Uterus (tissue), 4 donors: Measurements from ENCODE around the gene RANBP10. TPM values are rescaled to one million over a fixed set of nuclear protein-coding genes. Genes with fewer than 3 reads are reported as not detected.

Experiments used
- DNase-seq, 2 donors: peaks; one replicate each; pipeline ENCODE4 v3.0.0-alpha.2; 2019 to 2020
- H3K27ac ChIP-seq, 2 donors: fragments of 200-600 bp; sonication (generic); 1 replicate in 1 of 2; 2 replicates in 1 of 2; pipeline ENCODE4 v1.5.1; 2016 to 2018
- H3K27me3 ChIP-seq, 2 donors: fragments of 200-600 bp; sonication (generic); one replicate each; pipeline ENCODE4 v1.5.1; 2018 to 2019; ENCODE audit warnings: control low read depth in 1 of 2
- H3K36me3 ChIP-seq, 2 donors: fragments of 200-600 bp; sonication (generic); one replicate each; pipeline ENCODE4 v1.5.1; 2019; ENCODE audit warnings: control low read depth in 1 of 2
- H3K4me1 ChIP-seq, 2 donors: fragments of 200-600 bp; sonication (generic); one replicate each; pipeline ENCODE4 v1.5.1; 2018 to 2019; ENCODE audit warnings: control low read depth in 1 of 2
- H3K4me3 ChIP-seq, 2 donors: fragments of 200-600 bp; sonication (generic); 1 replicate in 1 of 2; 2 replicates in 1 of 2; pipeline ENCODE4 v1.5.1; 2018 to 2019; ENCODE audit warnings: mild to moderate bottlenecking in 1 of 2
- H3K9me3 ChIP-seq, 2 donors: fragments of 200-600 bp; sonication (generic); one replicate each; pipeline ENCODE4 v1.5.1; 2019; ENCODE audit warnings: control low read depth in 1 of 2
- CTCF ChIP-seq, 4 experiments: fragments of 200-600 bp in 2 of 4; fragments of 450-650 bp in 2 of 4; sonication (generic) in 2 of 4; IDR thresholded peaks; one replicate each; pipeline ENCODE4 v1.5.1; 2016 to 2019; ENCODE audit warnings: antibody characterized with exemption in 4 of 4, mild to moderate bottlenecking in 2 of 4, moderate library complexity in 1 of 4
- POLR2A ChIP-seq, 2 donors: fragments of 450-650 bp; IDR thresholded peaks; one replicate each; pipeline ENCODE4 v1.6.1; 2016; ENCODE audit warnings: antibody characterized with exemption in 2 of 2, mild to moderate bottlenecking in 1 of 2, moderate library complexity in 1 of 2
- intact Hi-C: fragments of 100-400 bp; cut with DNase I; formaldehyde crosslinking; loops from one replicate; pipeline ENCODE4 v1.15.1; 2023; ENCODE audit warnings: low total_unique reads
- total RNA-seq, 4 donors: library from RNA; depleted of rRNA in 3 of 4; stranded (reverse); fragments of >200 nt in 3 of 4; gene quantifications; one replicate each; pipeline versions ENCODE4 v1.1.0 to v1.2.4, GENCODE V29; 2014 to 2023
- donor health status: DM: yes; HTN: yes; CAD: no.

Gene RANBP10
- total RNA-seq, 4 donors from 2014 or later: 4.9 to 22.7 (median 8.5) TPM

DNA sequence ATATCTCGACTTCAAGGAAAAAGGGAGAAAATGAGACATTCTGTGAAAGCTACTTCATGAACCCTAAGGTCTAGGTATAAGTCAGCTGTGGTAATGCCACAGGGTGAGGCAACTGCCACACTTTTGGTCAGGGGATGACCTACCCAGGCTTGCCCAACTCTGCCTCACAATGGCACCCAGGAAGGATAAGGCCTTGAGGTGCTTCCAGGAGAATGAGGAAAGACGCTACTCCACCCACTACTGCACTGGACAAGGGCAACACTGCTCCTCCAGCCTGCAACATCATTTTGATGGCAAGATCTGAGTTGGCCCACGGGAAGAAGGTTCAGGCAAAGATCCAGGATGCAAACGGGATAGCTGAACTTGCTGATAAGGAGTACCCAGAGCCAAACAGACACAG, 65.2 kb downstream of the RANBP10 start:
- no peaks in the 10 kb centered on the region for H3K36me3 ChIP-seq
- H3K27me3 ChIP-seq: no peaks in the 10 kb centered on the region
- H3K9me3 ChIP-seq: no peaks in the 10 kb centered on the region
- H3K27ac ChIP-seq: no peak overlapping the region
- no peaks in the 10 kb centered on the region for H3K4me1 ChIP-seq
- no peak overlapping the region for H3K4me3 ChIP-seq
- intact Hi-C loops: no loop called here
- DNase-seq: no peak
- TF ChIP-seq POLR2A (IDR thresholded peaks at IDR 0.05): no peak
- no peak for TF ChIP-seq CTCF (IDR thresholded peaks at IDR 0.05)

GRCh38 chr16:67740391-67740790, 66.0 kb downstream of the RANBP10 start:
- Histone ChIP-seq H3K36me3 (no peaks in the 10 kb centered on the region), H3K4me3 (no peak overlapping the region), H3K4me1 (no peaks in the 10 kb centered on the region), H3K9me3 (no peaks in the 10 kb centered on the region), H3K27ac (no peak overlapping the region), H3K27me3 (no peaks in the 10 kb centered on the region)
- intact Hi-C loops: no loop called here
- DNase-seq: no peak
- TF ChIP-seq CTCF (IDR thresholded peaks at IDR 0.05) (no peak), POLR2A (IDR thresholded peaks at IDR 0.05) (no peak)

GRCh38 chr16:67736858-67737257, 69.5 kb downstream of the RANBP10 start:
- no peak for DNase-seq
- intact Hi-C loops: no loop called here
- Histone ChIP-seq H3K4me1 (no peaks in the 10 kb centered on the region), H3K36me3 (no peaks in the 10 kb centered on the region), H3K9me3 (no peaks in the 10 kb centered on the region), H3K27ac (no peak overlapping the region), H3K4me3 (no peak overlapping the region), H3K27me3 (no peaks in the 10 kb centered on the region)
- TF ChIP-seq POLR2A (IDR thresholded peaks at IDR 0.05): no peak
- TF ChIP-seq CTCF (IDR thresholded peaks at IDR 0.05): no peak

GRCh38 chr16:67734731-67735201, 71.6 kb downstream of the RANBP10 start:
- no peaks in the 10 kb centered on the region for H3K4me1 ChIP-seq
- no peak overlapping the region for H3K4me3 ChIP-seq
- no peak for TF ChIP-seq CTCF (IDR thresholded peaks at IDR 0.05)
- TF ChIP-seq POLR2A (IDR thresholded peaks at IDR 0.05): no peak
- intact Hi-C loops: no loop called here
- no peaks in the 10 kb centered on the region for H3K9me3 ChIP-seq
- no peaks in the 10 kb centered on the region for H3K27me3 ChIP-seq
- H3K36me3 ChIP-seq: no peaks in the 10 kb centered on the region
- no peak for DNase-seq
- no peak overlapping the region for H3K27ac ChIP-seq

DNA sequence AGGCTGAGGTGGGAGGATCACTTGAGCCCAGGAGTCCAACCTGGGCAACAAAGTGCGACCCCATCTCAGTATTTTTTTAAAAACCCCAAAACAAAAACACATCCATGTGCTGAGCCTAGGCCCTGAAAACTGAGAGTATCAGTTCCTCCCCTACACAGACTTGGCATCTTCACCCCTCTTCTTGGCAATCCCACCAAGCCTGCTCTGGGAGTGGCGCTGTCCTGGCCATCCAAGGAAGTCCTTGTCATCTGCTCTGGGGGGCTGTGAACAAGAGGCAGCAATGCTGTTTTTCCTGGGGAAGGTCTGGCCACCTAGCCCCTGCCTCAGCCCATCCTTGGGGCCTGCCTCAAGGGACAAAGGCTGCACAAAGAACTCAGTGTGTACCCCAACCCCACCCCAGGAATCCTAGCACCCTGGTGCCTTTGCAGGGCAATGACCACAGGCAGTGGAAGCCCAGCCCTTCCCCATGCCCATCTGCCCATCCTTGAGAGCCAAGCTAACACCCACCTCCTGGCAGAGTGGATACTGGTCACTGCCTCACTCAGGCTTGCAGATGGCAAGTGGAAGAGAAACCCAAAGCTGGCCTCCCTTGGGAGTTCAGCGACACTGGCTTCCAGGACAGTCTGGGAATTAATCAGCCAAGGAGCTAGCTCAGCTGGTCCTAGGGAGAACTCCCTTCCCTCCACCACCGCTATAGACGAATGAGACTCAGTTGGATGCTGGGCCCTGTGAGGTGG, 72.5 kb downstream of the RANBP10 start:
- TF ChIP-seq CTCF (IDR thresholded peaks at IDR 0.05) (no peak), POLR2A (IDR thresholded peaks at IDR 0.05) (no peak)
- Histone ChIP-seq H3K4me3 (no peak overlapping the region), H3K27ac (no peak overlapping the region), H3K27me3 (no peaks in the 10 kb centered on the region), H3K9me3 (no peaks in the 10 kb centered on the region), H3K36me3 (no peaks in the 10 kb centered on the region), H3K4me1 (no peaks in the 10 kb centered on the region)
- intact Hi-C loops: no loop called here
- DNase-seq: no peak
